Keratinocyte (primary cell): ENCODE measurements around the gene MAN2C1.

ENCODE experiments used
- EZH2 ChIP-seq: IDR thresholded peaks from one replicate; pipeline ENCODE4 v1.6.1; 2012; ENCODE audit warnings: inconsistent platforms, mild to moderate bottlenecking, low read length, moderate library complexity
- TF ChIP-seq, protein P1 (sequence below), 3 experiments: IDR thresholded peaks in 1 of 3; conservative IDR thresholded peaks in 1 of 3; optimal IDR thresholded peaks in 1 of 3; 2 replicates in 2 of 3; 3 replicates in 1 of 3; pipeline versions ENCODE3 to v1.5.1; 2011; ENCODE audit warnings: low read length in 3 of 3, mild to moderate bottlenecking in 3 of 3, moderate library complexity in 2 of 3, control low read depth in 1 of 3, inconsistent platforms in 1 of 3; ENCODE audit not compliant: insufficient read depth in 2 of 3; ENCODE audit errors: extremely low read depth in 1 of 3

DNA sequence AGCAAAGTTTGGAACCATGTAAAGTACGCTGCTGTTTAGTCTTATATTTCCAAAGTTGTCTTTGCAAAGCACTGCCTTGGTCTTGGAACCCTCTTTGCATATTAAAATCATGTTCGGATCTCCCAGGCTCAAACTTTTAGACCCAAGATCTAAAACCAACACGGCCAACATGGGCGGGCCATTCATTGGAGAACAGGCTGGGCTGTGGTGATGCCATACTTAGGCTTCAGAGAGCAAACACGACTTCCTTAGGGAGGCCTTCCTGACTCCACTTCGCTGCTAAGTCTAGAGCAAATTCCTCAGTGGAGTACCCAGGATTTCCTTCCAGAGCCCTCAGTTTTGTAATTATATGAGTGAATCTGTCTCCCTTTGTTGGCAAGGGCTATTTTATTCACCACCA, 3.5 kb downstream of the MAN2C1 start:
- TF ChIP-seq, protein P1, sequence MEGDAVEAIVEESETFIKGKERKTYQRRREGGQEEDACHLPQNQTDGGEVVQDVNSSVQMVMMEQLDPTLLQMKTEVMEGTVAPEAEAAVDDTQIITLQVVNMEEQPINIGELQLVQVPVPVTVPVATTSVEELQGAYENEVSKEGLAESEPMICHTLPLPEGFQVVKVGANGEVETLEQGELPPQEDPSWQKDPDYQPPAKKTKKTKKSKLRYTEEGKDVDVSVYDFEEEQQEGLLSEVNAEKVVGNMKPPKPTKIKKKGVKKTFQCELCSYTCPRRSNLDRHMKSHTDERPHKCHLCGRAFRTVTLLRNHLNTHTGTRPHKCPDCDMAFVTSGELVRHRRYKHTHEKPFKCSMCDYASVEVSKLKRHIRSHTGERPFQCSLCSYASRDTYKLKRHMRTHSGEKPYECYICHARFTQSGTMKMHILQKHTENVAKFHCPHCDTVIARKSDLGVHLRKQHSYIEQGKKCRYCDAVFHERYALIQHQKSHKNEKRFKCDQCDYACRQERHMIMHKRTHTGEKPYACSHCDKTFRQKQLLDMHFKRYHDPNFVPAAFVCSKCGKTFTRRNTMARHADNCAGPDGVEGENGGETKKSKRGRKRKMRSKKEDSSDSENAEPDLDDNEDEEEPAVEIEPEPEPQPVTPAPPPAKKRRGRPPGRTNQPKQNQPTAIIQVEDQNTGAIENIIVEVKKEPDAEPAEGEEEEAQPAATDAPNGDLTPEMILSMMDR (optimal IDR thresholded peaks at IDR 0.05 in 1 of 3, IDR thresholded peaks at IDR 0.05 in 1 of 3, conservative IDR thresholded peaks at IDR 0.05 in 1 of 3; ENCODE audit: extremely low read depth in 1 of 3, insufficient read depth in 2 of 3, low read length in 3 of 3): no peak
- no peak for TF ChIP-seq EZH2
